Muscle of back (tissue), 11 donors: ENCODE results near the gene ZNF385C. TPM values are rescaled to one million over a fixed set of nuclear protein-coding genes. Genes with fewer than 3 reads are reported as not detected.

Source experiments
- DNase-seq, 3 donors: peaks; one replicate each; pipeline versions ENCODE4 v3.0.0 to v3.0.0-alpha.2; 2013
- polyA plus RNA-seq, 10 donors: library from polyadenylated mRNA; unstranded; fragments of 120-200 nt; gene quantifications; one replicate each; pipeline ENCODE4 v1.2.1, GENCODE V29; 2013; ENCODE audit not compliant: insufficient read length in 10 of 10

ZNF385C gene
- polyA plus RNA-seq, 10 donors, result 4.3 to 16.1 (median 7.8) TPM

DNA sequence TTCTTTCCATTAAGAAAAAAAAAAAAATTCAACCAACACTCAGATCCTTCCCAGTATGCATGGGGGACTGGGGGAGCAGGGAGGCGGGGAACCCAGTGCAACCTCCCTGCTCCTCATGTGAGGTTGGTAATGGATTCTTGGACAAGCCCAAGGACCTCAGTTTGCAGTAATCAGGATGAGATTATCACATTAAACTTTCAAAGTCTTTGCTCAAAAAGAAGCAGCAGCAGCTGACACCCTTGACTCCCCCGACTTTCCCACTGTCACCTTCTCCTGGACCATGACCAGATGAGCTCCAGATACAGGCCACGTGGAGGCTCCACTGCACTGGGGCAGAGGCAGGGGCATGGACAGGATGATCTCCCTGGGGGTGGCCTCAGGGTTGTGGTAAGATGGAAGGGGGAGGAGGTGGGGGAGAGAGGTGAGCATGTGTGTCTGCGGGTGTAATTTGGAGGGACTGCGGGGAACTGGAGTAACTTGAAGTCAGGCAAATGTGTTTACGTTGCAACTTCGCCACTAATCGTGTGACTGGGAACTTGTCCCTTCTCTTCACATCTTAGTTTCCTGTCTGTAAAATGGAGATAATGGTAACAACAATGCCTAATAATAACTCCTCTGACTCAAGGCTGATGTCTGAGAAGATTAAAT, 19.8 kb downstream of the ZNF385C start:
- DNase-seq, result no peak

DNA sequence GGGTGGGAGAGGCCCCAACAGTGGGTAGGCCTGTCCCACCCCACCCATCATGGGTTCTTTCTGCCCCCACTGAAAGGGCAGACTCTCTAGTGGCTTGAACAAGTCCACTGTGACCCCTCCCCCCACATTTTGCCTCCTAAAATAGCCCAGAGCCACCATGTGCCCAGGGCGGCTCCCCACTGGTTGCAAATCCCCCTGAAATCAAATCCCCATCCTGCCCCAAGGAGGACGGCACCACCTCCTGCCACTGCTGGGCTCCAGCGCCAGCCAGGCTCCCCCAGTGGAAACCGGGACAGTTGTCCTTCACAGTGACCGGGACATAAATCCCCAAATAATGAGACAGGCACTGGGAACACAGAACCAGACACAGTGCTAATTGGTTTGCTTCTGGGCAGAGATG, 20.5 kb downstream of the ZNF385C start:
- DNase-seq, result no peak

DNA sequence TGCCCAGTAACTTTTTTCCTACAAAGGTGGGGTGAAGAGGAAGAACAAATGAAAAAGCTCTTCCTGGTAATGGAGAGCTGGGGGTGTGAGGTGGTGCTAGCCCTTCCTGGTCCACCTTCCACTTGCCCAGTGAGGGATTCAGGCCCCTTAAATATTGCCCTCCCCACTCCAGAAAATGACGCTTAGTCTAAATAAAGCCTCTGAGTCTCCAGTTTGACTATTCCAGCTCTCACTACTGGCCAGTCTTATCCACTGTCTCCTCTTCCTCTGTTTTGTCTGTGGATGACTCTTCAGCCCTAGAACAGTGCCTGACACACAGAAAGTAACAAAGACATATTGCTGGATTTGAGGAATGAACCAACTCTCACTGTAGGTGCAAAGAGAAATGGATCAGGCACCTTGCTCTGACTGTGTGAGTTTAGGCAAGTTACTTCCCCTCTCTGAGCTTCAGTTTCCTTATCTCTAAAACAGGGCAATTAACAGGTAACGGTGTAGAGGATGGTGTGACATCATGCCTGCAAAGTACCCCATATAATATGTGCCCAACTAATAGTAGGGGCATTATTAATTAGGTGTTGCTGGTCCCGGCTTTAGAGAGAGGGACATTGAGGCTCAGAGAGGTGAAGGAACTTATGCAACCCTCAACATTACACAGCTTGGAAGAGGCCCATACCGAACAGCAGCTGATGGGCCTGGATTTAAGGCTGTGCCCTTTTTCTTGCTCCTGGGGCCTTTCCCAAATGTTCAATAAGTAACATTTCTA, 21.3 kb downstream of the ZNF385C start:
- DNase-seq, result no peak

DNA sequence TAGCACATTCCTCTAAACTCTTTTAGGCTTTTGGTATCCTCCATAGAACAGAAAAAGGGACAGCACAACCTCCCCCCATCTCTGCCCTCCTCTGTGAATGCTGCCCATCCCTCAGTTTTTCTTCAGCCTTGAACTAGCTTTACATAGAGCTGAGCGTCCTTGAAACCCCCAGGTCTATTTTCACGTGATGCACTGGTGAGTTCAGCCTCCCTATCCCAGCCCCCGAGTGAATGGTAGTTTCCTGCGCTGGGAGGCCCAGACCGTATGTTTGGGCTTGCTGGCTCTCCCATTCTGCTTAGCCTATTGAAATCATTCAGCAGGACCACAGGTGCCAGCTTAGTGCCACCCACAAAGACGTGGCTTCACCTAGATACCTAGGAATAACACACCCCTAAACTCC, 22.5 kb downstream of the ZNF385C start:
- DNase-seq, result no peak

DNA sequence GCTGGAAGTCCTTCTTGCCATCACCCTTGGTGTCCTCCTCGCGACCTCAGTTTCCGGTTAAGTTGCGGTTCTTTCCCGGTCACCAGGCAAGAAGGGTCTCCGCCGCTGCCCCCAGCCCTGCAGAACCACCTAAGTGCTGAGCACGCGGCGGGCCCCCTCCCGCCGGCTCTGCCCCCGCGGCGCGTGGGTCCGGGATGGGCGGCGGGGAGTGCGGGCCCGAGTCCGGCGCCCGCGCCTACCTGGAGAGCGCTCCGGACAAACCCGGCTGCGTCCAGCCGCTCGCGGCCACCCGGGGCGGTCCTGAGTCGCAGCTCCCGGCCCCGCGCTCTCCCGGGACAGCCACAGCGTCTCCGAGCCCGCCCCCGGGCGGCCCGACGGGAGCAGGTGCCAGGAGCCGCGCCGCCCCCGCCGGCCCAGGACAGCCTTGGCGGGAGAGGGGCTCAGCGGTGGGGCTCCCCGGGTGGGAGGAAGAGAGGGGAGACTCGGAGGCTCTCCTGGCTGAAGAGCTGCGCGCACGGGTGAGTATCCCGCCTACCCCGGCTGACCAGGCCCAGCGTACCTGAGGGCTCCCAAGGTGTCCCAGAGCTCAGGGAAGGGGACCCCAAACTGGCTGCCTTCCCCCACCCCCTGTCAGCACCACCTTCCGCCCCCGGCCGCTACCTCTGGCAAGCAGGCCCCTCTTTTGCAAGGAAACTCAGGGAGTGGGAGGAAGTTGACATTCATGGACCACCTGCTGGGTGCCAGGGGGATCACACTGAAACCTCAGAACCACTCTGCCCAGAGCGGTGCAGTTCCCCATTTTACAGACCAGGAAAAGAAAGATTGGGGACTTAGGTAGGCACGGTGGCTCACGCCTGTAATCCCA, 25.7 kb downstream of the ZNF385C start:
- peak in 1 of 3 donors; percentile 34 for DNase-seq

DNA sequence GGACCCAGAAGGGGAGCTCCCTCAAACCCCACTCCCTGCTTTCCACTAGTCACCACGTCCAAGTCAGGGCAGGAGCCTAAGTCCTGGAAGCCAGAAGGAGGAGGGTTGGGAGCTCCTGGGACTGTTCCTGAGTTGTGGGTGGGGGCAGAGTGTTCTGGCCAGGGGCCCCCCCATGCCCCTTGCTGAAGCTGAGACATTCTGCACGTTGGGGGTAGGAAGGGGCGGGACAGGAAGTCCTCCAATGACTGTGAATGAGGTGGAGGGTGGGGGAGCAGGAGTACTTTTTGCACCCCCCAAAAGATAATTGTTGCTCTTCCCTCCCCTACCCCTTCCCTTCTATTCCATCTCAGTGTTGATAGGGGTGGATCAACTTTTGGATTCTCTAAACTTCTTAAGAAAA, 26.5 kb downstream of the ZNF385C start:
- DNase-seq, result no peak

DNA sequence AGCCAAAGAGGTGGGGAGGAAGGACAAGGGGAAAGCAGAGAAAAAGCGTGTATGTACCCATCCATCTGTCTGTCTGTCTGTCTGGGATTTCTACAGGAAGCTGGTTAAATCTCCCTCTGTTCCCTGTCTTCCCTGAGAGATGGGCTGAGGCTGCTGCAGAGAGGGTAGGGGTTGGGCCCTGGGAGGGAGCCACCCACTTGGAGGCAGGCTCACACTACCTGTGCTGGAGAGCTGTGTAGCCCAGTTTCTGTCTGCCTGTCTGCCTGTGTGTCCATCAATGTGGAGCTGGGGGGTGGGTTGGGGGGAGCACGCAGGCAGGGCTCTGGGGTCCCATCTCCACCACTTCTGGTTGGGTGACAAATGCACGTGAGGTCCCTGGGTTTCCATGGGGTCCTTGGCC, 29.3 kb downstream of the ZNF385C start:
- no peak for DNase-seq

DNA sequence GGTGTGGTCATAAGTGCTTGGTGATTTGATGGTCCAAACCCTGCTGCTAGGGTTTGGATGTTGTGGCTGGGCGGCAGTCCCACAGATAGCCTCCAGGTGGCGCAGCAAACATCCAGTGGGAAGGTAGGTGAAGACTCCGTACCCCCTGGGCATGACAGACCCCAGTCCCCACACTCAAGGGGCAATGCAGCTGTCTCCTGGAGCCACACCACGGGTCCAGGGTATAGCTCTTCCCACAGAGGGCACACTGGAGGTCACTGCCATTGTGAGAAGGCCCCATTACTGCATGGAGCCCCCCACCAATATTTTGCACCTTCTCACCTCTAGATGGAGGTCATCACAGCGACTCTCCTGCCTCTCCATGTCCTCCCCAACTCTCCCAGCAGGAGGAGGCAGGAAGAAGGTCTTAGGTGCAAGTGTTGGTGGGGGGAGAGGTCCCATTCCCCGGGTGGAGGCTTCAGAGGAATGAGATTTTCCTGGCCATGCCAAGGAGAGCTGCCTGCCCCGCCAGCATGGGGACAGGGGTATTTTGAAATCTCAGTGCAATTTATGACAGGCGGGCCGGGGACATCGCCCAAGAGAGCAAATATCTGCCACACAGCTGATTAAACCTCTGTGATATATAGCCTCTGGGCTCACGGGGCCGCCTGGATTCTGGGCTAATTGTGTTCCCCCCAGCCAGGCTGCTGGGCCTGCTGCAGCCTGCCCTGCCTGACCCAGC, 30.7 kb downstream of the ZNF385C start:
- DNase-seq, result peak; percentile 20 to 63 (median 40)

DNA sequence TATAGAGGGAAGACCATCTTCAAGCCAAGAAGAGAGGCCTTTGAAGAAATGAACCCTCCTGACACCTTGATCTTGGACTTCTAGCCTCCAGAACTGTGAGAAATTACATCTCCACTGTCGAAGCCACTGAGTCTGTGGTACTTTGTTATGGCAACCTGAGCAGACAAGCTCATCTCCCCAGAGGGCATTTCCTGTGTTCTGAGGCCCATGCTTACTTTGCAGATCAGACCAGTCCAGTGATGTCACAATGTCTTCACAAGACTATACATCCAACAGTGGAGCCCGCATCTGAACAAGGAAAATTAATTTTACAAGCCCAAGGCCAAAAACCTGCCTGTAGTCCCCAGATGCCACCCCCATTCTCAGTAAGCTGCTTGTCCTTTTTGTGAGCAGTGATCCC, 33.1 kb downstream of the ZNF385C start:
- no peak for DNase-seq

DNA sequence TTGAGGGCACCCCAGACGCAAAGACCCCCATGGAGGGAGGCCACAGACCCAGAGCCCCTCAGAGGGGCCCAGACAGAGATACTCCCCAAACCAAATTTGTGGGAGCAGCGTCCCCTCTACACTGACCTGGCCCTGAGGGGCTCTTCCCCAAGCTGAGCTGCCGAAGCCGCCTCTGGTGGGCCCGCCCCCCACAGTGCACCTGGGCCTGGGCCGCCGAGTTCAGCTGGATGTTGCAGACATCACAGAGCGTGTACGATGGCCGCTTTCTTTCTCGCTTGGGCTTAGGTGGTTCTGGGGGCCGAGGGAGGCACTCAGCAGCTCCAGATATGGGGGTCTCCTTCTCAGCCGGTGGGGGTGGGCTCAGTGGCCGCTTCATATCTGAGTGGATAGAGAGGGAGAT, 35.6 kb downstream of the ZNF385C start:
- DNase-seq, result no peak

DNA sequence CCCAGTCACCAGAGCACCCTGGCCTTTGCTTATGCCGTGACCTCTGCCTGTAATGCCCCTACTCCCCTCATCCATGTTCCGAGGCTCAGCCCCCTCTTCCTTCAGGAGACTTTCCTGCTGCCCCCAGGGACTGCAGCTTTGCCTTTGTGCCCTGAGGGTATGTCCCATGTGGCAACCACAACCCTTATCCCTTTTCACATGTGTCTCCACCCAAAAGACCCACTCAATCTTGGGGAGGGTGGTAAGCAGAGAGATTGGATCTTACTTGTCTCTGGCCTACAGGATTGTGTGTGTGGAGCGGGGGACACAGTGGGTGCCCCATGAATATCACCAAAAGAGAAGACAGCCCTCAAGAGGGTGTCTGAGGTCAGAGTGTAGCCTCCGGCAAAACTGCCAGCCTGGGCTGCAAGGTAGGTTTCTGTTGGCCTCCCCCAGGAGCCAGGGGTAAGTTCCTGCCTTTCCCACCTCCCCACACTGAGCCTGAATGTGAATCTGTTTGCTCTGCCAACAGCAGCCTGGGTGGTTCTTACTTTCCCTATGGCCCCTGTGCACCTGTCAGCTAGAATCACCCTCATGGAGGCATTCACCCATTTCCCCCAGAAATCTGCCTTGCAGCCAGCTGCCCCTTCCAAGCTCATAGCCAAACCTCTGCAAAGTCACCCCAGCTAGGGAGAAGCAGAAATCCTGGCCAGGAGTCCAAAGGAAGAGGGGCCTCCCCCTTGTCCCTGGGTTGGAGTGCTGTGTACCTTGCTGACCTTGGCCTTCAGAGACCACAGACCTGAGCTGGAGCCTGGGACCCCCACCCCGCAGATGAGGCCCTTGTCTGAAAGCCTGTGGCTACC, 36.4 kb downstream of the ZNF385C start:
- no peak for DNase-seq

DNA sequence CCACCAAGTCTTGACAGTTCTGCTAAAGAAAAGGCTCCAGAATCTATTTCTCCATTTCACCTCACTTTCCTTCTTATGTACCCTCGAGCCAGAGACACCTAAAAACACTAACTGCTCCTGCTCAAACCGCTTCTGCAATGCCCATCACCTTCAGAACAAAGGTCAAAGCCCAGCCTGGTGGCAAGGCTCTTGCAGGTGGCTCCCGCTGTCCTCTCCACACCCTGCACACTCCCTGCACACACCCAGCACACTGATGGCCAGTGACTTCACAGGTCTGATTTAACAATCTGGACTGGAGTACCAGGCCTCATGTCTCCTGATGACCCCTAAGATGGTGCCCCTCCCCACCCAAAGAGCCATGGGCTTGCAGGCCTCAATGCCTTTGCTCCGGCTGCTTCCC, 38.0 kb downstream of the ZNF385C start:
- no peak for DNase-seq

DNA sequence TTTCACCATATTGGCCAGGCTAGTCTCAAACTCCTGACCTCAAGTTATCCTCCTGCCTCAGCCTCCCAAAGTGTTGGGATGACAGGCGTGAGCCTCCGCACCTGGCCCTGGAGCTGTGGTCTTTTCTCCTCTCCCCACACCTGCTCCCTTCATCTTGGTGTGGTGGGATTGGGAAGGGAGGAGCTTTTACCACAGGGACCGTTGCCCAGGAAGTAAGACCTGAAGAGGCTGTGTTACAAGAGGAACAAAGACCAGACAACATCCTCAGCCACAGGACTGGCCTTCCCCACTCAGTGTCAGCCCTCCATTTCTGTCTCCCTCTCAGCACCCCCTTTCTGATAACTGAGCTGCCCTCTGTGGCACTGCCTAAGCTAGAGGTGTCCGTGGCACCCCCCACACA, 38.5 kb downstream of the ZNF385C start:
- DNase-seq, result no peak

DNA sequence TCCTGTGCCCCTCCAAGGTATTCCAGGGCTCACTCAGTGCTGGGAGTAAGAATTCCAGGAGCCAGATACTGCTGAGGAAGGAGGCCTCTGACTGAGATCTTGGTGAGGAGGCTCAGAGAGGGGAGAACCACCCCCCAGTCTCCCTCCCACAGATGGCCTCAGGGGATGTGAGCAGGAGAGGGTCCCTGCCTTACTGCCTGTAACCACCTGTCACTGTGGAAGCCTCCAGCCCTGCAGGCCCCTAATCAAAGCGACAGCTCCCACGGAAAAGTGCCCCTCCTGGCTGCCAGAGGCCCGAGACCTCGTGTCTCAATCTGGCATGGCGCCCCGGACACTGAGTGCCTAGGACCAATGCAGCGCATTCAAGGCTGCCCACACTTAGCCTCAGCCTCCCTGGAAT, 40.2 kb downstream of the ZNF385C start:
- no peak for DNase-seq

DNA sequence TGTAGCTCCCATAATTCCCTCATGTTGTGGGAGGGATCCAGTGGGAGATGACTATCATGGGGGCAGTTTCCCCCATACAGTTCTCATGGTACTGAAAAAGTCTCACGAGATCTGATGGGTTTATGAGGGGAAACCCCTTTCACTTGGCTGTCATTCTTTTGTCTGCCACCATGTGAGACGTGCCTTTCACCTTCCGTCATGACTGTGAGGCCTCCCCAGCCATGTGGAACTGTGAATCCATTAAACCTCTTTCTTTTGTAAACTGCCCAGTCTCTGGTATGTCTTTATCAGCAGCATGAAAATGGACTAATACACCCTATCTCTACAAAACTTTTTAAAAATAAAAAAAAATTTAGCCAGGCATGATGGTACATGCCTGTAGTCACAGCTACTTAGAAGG, 41.6 kb downstream of the ZNF385C start:
- no peak for DNase-seq

DNA sequence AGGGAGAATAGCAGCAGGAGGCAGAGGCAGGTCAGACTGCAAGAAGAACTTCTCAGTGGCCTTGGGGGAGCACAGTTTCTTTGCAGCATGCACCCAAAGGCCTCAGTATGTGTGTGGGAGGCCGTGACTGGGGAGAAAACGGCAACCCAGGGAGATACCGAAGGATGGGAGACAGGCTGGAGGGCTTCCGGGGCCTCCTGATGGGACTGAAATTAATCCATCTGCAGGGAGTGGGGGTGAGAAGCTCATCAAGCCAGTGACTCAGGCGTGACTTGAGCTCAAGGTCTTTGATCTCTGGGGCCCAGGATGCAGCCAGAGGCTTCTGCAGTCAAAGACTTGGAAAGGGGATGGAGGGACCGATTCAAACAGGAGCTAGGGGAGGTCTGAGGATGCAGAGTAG, 42.8 kb downstream of the ZNF385C start:
- DNase-seq, result no peak

DNA sequence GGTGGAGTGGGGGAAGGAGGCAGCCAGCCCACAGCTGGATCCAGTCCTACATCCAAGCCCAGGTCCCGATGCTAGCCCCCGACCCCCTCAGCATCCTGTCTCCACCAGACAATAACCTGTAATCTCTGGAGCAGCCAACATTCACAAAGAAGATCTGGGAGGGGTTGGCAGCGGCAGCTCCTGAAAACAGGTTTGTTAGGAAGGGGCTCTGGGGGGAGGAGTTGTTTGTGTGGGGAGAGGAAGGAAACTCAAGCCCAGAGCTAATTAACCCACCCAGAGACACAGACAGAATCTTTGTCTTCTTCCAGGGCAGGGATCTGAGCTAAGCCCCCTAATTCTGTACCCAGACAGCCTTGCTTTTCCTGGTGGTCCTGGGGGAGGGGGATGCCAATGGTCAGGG, 43.2 kb downstream of the ZNF385C start:
- no peak for DNase-seq

DNA sequence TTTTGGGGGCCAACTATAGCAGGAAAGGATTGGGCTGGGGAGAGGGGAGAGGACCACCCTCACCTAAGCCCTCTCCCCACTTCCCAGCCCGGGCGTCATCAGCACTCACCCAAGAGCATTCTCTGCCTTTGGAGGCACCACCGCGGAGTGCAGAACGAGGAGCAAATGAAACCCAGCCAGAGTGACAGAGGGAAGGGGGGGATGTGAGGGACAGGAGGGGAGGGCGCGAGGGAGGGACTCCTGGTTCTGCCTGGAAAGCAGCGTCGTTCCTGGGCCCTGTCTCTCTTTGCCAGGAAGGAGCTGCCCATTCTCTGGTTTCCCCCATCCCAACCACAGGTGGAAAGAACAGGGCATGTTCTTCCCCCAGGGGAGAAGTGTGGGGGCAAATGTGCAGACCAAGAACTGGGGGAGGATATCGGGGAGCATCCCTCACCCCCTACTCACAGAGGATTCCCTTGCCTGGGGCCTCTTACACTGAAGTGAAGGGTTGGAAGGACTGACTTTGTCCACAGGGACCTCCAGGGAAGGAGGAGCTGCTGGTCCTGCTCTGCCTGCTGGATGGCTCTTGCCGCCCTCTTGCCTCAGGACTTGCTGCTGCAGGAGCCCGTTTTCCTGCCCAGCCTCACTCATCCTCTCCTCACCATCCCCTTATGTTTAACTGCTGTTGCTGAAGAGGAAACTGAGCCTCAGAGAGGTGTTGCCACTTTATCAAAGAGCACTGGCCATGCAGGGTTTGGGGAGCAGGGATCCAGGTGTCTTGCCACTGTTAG, 44.4 kb downstream of the ZNF385C start:
- DNase-seq, result peak in 1 of 3 donors; percentile 31

DNA sequence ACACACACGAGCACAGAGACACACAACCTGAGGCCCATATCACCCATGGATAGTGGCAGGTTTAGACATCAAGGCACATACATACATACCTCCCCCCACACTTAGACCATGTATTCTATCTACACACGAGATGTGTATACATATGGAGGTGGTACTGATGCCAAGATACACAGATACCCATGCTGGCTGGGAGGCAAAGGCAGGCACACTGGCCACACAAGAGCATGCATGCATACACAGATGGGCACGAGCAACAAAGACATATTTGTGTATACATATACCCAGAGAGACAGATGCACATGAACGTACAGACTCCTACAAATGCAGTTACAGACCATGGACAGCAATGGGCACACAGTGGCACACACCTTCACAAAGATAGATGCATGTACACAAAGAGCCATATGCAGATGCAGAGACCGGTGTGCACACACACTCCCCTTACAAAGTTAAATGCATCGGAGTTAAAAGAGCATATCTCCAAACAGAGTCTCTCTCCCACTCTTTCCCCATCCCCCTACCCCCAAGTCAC, 45.9 kb downstream of the ZNF385C start:
- no peak for DNase-seq

DNA sequence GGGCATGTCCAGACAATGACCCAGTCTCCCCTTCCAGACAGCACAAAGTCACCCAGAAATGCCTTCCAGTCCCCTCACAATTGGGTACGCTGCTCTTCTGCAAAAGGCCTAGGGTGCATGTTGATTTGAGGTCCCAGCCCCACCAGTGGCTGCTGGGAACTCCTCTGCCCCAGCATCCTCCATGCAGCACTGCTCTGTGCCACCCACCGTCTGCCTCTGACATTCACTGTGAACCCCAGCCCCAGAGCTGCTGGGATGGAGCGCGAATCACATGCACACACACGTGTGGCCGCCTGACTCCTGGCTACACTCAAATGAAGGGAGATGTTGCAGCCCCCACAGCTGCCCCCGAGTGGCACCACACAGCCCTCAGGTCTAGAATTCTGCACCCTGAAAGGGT, 46.6 kb downstream of the ZNF385C start:
- DNase-seq, result no peak
